Loucy (cell line): ENCODE results near the gene NHEJ1.

Experiments used
- H2AFZ ChIP-seq: fragments of 200-600 bp; sonication (generic); 2 replicates; pipeline ENCODE4 v1.6.0; 2016; ENCODE audit warnings: antibody characterized with exemption, mild to moderate bottlenecking, low read length, moderate library complexity
- H3F3A ChIP-seq: fragments of 200-600 bp; 2 replicates; pipeline ENCODE4 v1.6.0; 2016; ENCODE audit warnings: antibody characterized with exemption, low read depth, mild to moderate bottlenecking
- H3K27me3 ChIP-seq: fragments of 200-600 bp; sonication (generic); 2 replicates; pipeline ENCODE4 v1.6.1; 2014; ENCODE audit warnings: low read length, mild to moderate bottlenecking; ENCODE audit not compliant: insufficient read depth, poor library complexity, severe bottlenecking
- H3K36me3 ChIP-seq: fragments of 200-600 bp; sonication (generic); 2 replicates; pipeline ENCODE4 v1.6.1; 2016; ENCODE audit warnings: low read length; ENCODE audit not compliant: insufficient read depth
- H3K4me1 ChIP-seq: fragments of 200-600 bp; sonication (generic); 2 replicates; pipeline ENCODE4 v1.5.1; 2014; ENCODE audit warnings: low read length, mild to moderate bottlenecking; ENCODE audit not compliant: insufficient read depth, poor library complexity, severe bottlenecking
- H3K4me2 ChIP-seq: fragments of 200-600 bp; sonication (generic); 2 replicates; pipeline ENCODE4 v1.6.0; 2014; ENCODE audit warnings: antibody characterized with exemption, low read length, low read depth, mild to moderate bottlenecking; ENCODE audit not compliant: poor library complexity, severe bottlenecking
- H3K4me3 ChIP-seq: fragments of 200-600 bp; sonication (generic); 2 replicates; pipeline ENCODE4 v1.5.1; 2014; ENCODE audit warnings: low read length, mild to moderate bottlenecking, mixed read lengths; ENCODE audit not compliant: poor library complexity, severe bottlenecking
- H3K79me2 ChIP-seq: fragments of 200-600 bp; sonication (generic); 2 replicates; pipeline ENCODE4 v1.6.1; 2014; ENCODE audit warnings: low read length; ENCODE audit not compliant: insufficient read depth
- H3K9ac ChIP-seq: fragments of 200-600 bp; sonication (generic); 2 replicates; pipeline ENCODE4 v1.6.0; 2014; ENCODE audit warnings: mild to moderate bottlenecking, low read depth, low read length, moderate library complexity; ENCODE audit not compliant: poor library complexity, severe bottlenecking
- H3K9me2 ChIP-seq: fragments of 200-600 bp; sonication (generic); replicated peaks from 2 replicates; pipeline ENCODE4 v1.6.1; 2016; ENCODE audit warnings: low read depth, low read length, mixed read lengths
- H3K9me3 ChIP-seq: fragments of 200-600 bp; sonication (generic); 2 replicates; pipeline ENCODE4 v1.6.1; 2014; ENCODE audit warnings: mild to moderate bottlenecking, antibody characterized with exemption, low read length, low read depth; ENCODE audit not compliant: insufficient read depth
- H4K20me1 ChIP-seq: fragments of 200-600 bp; sonication (generic); 2 replicates; pipeline ENCODE4 v1.6.0; 2014; ENCODE audit warnings: antibody characterized with exemption, low read length, mild to moderate bottlenecking; ENCODE audit not compliant: insufficient read depth, poor library complexity, severe bottlenecking
- CTCF ChIP-seq: fragments of 200-600 bp; sonication (generic); conservative IDR thresholded peaks from 2 replicates; pipeline ENCODE4 v1.5.1; 2014; ENCODE audit warnings: mild to moderate bottlenecking, antibody characterized with exemption, low read length
- EZH2phosphoT487 ChIP-seq: fragments of 200-600 bp; IDR thresholded peaks from 2 replicates; pipeline ENCODE4 v1.6.1; 2018; ENCODE audit warnings: antibody characterized with exemption, mild to moderate bottlenecking, moderate library complexity, borderline replicate concordance

The NHEJ1 gene

GRCh38 chr2:219149667-219150066 is 10.9 kb downstream of the NHEJ1 start:
- no peak for TF ChIP-seq CTCF
- no peak for TF ChIP-seq EZH2phosphoT487
- no peak overlapping the region for H3K4me2 ChIP-seq
- H3K79me2 ChIP-seq = no peaks in the 10 kb centered on the region
- H3K9me3 ChIP-seq = no peaks in the 10 kb centered on the region
- no peak overlapping the region for H3K4me3 ChIP-seq
- peaks cover 2% of the 10 kb centered on the region for H4K20me1 ChIP-seq
- no peaks in the 10 kb centered on the region for H3K27me3 ChIP-seq
- H3K9ac ChIP-seq = no peak overlapping the region
- H3F3A ChIP-seq = no peaks in the 10 kb centered on the region
- H2AFZ ChIP-seq = no peak overlapping the region
- peaks cover 14% of the 10 kb centered on the region; the same call in 1 of the 2 replicates for H3K36me3 ChIP-seq
- H3K9me2 ChIP-seq = no peaks in the 10 kb centered on the region
- no peaks in the 10 kb centered on the region for H3K4me1 ChIP-seq

- no peak overlapping the region for H2AFZ ChIP-seq
- peaks cover 14% of the 10 kb centered on the region; the same call in 1 of the 2 replicates for H3K36me3 ChIP-seq
- no peak overlapping the region for H3K9ac ChIP-seq
- no peaks in the 10 kb centered on the region for H3K27me3 ChIP-seq
- H3K9me3 ChIP-seq = no peaks in the 10 kb centered on the region
- H3K4me3 ChIP-seq = no peak overlapping the region
- no peaks in the 10 kb centered on the region for H3K79me2 ChIP-seq
- no peak overlapping the region for H3K4me2 ChIP-seq
- no peaks in the 10 kb centered on the region for H3K4me1 ChIP-seq
- H3F3A ChIP-seq = no peaks in the 10 kb centered on the region
- no peaks in the 10 kb centered on the region for H3K9me2 ChIP-seq
- TF ChIP-seq CTCF = no peak
- no peak for TF ChIP-seq EZH2phosphoT487
- H4K20me1 ChIP-seq = no peaks in the 10 kb centered on the region
Observed at GRCh38 chr2:219142329-219142728, 18.3 kb downstream of the NHEJ1 start.

- TF ChIP-seq CTCF (no peak), EZH2phosphoT487 (no peak)
- Histone ChIP-seq H3K4me1 (no peaks in the 10 kb centered on the region), H3K4me3 (no peak overlapping the region), H2AFZ (no peak overlapping the region), H3K9me2 (no peaks in the 10 kb centered on the region), H3K79me2 (no peaks in the 10 kb centered on the region), H3K27me3 (no peaks in the 10 kb centered on the region), H3K9ac (no peak overlapping the region), H3K9me3 (no peaks in the 10 kb centered on the region), H3F3A (no peaks in the 10 kb centered on the region), H3K4me2 (no peak overlapping the region), H4K20me1 (no peaks in the 10 kb centered on the region), H3K36me3 (peaks cover 4% of the 10 kb centered on the region; the same call in 1 of the 2 replicates)
Observed at GRCh38 chr2:219140722-219141121, 19.9 kb downstream of the NHEJ1 start.
